NCI-H1048 (cell line): ENCODE results near the gene PPARA.
"Not testable (repeated sequence)": the region's sequence is repeated elsewhere in the genome, so short reads cannot be mapped to it uniquely, and the experiment has no call there.

Source experiments
- DNase-seq: peaks from one replicate; lab custom pipeline; 2025; lab: John Stamatoyannopoulos, UW

PPARA gene

GRCh38 chr22:46126853-46127385, 23.4 kb upstream of the PPARA start:
- DNase-seq = no peak

- no peak for DNase-seq
Measured at GRCh38 chr22:46127556-46127955, 22.8 kb upstream of the PPARA start.

- no peak for DNase-seq
Measured at GRCh38 chr22:46128606-46129005, 21.7 kb upstream of the PPARA start.

- no peak for DNase-seq
Measured at GRCh38 chr22:46129390-46130041, 20.8 kb upstream of the PPARA start.

- no peak for DNase-seq
Measured at GRCh38 chr22:46131151-46131587, 19.2 kb upstream of the PPARA start.

GRCh38 chr22:46132193-46132829, 18.0 kb upstream of the PPARA start:
- not testable (repeated sequence) for DNase-seq

- DNase-seq = no peak
Measured at GRCh38 chr22:46132830-46133587, 17.3 kb upstream of the PPARA start.

- DNase-seq = no peak
Measured at GRCh38 chr22:46133588-46133855, 16.8 kb upstream of the PPARA start.

GRCh38 chr22:46134111-46134705, 16.1 kb upstream of the PPARA start:
- no peak for DNase-seq

GRCh38 chr22:46135611-46136485, 14.5 kb upstream of the PPARA start:
- no peak for DNase-seq

- DNase-seq = no peak
Measured at GRCh38 chr22:46136486-46137217, 13.7 kb upstream of the PPARA start.

GRCh38 chr22:46137218-46137766, 13.0 kb upstream of the PPARA start:
- no peak for DNase-seq

GRCh38 chr22:46138058-46138797, 12.1 kb upstream of the PPARA start:
- DNase-seq = no peak

- DNase-seq = not testable (repeated sequence)
Measured at GRCh38 chr22:46139417-46139816, 10.9 kb upstream of the PPARA start.

- DNase-seq = no peak
Measured at GRCh38 chr22:46139895-46140350, 10.4 kb upstream of the PPARA start.

GRCh38 chr22:46140989-46141928, 9.1 kb upstream of the PPARA start:
- DNase-seq = no peak

GRCh38 chr22:46142548-46143490, 7.5 kb upstream of the PPARA start:
- no peak for DNase-seq
